GM18909 (cell line): ENCODE measurements around the gene SMIM36.
"Not testable (repeated sequence)": the region's sequence is repeated elsewhere in the genome, so short reads cannot be mapped to it uniquely, and the experiment has no call there.

Experiments
- ATAC-seq: cut with Tn5 transposase; IDR thresholded peaks from one replicate; pipeline ENCODE4 v1.9.1; 2021; ENCODE audit warnings: mild to moderate bottlenecking; ENCODE audit not compliant: unreplicated experiment, poor library complexity

SMIM36 gene

DNA sequence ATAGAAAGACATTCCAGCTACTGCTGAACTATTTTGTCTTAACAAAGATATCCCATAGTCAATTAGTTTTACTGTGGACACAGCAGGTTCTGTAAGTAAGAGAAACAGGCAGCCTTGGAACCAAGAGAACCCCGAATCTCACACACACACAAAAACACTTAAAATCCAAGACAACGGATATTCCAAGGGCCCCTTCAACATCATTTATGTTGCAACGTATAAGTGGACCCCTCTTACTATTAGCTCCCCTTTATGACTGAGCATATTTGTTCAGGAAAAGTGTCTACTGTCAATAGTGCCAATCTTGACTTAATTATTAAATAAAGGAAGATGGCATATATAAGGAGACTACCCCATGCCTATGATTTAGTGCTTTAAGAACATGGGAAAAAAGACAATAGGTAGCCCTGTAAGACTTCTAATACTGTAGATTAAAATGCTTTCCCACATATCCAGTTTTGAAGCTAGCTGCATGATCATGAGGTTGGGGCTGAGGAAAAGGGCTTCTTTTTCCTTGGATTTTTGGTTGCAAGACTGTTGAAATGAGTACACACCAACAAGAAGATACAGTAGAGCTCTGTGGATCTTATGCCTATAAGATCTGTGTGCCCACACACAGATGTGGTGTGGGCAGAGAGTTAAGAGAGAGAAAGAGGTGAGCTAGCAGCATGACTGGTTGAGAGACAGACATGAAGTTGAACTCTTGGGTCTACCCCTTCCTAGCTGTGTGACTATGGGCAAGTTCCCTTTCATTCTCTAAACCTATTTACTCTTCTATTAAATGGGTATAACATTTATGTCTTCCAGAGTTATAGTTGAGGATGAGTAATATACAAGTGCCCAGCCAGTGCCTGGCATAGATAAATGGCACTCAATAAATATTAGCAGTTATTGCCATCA is 92.6 kb downstream of the SMIM36 start:
- ATAC-seq = no peak

DNA sequence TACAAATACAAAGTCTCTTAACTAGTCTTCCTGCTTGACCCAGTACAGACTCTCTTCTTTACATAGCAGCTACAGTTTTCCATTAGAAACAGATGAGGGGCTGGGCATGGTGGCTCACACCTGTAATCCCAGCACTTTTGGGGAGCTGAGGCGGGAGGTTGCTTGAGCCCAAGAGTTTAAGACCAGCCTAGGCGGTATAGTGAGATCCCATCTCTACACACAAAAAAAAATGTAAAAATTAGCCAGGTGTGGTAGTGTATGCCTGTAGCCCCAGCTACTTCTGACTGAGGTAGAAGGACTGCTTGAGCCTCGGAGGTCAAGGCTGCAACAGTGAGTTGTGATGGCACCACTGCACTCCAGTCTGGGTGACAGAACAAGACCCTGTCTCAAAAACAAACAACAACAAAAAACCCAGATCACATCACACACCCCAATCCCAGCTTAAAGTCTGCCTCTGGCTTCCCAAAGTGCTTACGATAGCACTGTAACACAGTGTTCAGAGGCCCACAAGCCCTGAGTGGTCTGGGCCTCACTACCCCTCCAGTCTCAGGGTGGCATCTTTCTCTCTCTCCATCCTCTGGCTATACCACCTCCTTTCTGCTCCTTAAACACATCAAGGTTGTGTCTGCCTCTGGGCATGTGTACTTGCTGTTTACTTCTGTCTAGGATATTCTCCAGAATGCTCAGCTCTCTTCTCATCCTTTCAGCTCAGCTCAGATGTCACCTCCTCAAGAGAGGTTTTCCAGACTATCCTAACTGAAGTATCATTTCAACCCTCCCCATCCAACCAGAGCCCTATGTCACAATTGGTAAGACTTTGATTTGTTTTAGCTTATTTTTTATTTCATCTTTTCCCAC is 93.6 kb downstream of the SMIM36 start:
- no peak for ATAC-seq

DNA sequence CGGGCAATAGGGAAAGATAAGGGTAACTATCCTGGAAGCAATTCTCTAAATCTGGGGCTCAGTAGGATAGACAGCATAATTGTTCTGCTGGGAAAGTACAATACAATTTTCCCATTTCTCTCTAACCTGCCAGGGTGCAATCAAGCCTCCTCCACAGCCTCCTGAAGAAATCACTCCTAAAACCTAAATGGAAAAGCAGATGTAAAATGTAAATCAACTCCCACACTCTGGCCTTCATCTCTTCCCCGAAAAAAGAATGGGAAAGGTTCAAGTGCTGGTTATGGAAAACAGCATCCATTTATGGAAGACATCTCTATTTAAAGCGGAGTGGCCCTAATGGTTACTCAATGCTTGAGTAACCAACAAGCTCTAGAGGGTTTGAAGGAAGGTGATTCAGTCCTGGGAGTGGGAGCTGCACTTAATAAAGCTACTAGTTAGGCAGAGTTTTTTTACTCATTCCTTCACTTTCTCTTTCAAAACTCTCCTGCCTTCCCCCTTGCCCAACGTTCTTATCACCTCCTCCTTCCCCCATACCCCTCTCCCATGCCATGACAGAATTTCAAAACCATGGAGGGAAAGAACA is 94.7 kb downstream of the SMIM36 start:
- no peak for ATAC-seq

DNA sequence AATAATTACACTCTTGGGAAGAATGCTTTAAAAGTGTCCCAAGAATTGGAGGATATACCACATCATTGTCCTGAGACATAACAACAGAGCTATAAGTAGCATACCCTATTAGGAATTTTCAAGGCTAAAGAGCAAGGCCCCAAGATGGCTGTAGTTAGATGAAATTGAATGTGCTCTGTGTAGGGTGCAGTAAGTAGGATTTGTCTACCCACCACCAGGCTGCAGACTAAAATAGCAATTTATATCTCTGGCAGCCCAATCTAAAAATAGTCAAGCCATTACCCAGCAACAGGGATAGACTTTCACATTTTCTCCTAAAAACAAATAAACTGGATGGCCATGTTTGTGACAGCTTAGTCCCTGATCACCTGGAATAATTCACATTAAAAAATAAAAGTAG is 95.3 kb downstream of the SMIM36 start:
- no peak for ATAC-seq

DNA sequence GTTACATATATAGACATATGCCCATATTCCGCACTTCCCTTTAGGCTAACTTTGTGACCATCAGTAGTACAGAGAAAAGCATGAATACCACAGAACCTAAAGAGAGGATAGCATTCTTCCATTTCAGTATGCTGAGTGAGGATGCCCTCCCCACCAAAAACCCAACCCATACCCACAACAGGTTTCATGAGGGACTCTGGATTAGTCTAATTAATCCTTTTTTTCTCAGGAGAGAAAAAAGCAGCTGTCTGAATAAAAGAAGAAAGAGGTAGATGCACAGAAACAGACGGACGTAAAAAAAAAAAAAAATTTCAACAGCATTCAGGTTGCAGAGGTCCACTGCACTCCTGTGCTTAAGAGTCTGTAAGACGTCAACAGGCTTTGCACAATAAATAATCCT is 96.3 kb downstream of the SMIM36 start:
- ATAC-seq = no peak

DNA sequence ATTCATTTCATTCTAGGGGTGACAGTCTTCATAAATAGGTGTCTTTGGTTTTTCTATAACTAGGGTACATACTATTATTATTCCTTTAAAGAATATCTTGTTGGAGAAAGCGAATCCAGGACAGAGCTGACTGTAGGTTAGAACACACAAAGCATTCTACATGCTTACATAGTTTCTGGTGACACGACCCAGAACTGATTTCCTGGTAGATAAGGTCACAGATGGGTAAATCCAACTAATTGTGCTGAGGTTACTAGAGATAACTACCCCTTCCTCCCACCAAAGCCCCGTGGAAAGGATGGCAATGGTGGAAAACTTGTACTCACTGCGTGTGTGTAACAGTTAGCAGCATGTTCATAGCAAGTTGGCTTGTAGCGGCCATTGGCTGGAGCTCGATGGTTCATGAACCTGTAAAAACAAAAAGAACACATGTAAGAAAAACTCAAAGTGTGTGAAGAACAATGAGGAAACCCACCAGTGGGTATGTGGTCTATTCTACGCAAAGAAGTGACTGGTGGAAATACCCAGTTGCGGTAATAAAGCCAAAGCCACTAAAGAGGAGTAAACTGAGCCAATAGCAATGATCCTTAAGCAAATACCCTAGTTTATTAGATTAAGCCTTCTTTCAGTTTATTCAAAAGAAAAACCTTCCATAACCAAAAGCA is 97.3 kb downstream of the SMIM36 start:
- no peak for ATAC-seq

DNA sequence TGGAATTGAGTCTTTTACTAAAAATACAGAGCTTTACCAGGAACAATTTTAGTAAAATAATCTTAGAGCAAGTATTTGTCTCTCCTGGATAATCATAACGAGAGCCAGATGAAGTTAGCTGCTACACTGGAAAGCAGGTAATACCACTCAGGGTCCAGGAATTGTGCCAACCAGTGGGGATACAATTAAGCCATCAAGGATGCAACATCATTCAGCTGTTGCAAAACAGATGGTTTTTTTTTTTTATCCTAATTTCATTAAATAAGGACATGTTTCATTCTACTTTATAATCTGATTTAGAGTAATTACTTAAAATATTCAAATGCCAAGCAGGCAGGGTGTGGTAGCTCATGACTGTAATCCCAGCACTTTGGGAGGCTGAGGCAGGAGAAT is 99.8 kb downstream of the SMIM36 start:
- ATAC-seq = no peak

DNA sequence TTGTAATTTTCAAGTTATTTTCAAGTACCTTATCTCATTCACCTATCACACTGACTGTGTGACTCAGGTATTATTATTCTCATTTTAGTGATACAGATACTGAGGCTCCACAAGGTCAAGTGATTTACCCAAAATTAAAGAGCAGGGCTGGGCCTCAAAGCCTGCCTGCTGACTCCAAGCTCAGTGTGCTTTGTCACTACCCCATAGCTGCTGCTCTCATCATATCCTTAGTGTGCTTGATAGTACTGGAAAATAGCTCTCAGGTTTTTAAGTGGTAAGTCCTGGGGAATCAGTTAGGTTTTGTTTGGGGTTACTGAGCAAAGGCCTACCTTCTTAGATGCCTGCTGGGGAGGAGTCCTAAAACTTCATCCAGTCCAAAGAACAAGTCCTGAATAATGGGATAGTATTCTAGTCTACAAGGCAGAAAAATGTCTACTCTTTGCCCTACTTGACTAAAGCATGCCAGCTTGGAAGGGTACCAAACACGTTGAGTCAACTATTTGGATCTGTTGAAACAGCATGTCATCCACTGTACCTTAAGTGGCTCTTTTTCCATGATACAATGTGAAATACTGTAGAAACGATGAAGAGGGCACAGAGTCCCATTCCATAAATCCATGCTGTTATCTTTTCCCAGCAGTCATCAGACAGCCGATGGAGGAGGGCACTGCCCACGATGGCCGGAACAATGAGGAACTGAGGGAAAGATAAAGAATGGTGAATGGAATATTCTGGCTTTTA is 100.4 kb downstream of the SMIM36 start:
- ATAC-seq = no peak

DNA sequence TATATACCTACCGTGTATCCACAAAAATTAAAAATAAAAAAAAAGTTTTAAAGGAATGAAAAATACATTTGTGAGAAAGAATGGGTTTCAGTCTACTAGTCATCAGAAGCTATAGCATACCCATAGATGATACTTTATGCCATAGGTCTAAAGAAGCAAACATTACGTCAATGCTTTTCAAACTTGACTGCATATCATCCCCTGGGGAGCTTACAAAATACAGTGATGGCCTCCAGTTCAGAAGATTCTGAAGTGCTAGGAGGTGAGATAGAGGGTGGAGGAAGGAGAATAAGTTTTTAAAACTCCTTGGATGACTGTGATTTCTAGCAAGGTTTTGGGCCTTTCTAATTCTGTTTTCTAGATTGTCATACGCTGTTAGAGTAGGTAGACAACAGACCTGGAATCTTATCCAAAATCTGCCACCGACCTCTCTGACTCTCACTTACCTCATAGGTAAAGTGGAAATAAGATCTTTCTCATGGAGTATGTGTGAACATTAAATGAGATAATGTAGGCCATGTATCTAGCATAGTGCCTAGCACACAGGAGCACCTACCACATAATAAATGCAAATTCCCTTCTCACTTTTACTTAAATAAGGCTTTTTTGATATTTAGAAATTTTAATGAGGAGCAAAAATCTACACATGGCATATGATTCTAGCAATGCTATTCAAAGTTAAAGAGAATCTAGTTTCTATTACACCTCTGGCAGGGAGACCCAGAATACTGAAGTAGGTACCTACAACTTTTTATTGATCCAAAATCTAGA is 102.0 kb downstream of the SMIM36 start:
- no peak for ATAC-seq

DNA sequence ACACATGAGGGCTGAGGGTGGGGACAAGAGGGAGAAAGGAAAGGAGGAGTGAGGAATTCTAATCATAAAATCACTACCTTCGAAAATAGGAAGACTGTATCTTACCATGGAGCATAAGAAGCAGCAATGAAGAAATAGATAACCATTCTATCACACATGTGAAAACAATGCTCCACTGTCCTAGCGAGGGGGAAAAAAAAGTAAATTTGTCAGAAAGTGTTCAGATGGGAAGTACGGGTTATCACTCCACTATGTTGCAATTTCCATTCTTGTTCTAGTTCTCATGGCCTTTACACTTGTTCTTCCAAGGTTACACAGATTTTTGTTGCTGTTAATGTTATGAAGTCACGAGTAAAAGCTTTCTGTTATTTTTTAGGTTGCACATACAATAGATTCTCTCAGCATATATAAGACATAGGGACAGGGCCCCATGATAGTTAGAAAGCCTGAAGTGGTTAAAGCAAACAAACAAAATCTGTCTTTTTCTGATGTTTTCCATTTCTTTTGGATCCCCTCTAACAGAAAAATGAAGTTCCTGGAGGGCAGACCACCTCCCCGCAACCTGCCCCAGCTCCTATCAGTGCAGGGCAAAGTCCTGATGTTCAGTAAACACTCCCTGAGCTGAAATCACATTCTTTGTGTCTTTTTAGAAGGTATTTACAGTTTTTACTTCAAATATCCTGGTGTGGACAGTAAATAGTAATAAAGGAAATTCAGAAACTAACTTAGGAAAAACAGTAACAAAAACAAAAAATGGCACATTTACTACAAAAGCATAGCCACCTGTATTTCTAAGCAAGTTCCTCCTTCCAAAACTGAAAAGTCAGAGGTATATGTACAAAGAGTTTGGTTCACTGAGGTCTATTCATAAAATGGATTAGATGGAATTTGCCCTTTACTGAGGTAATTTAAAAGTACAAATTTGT is 103.3 kb downstream of the SMIM36 start:
- no peak for ATAC-seq

DNA sequence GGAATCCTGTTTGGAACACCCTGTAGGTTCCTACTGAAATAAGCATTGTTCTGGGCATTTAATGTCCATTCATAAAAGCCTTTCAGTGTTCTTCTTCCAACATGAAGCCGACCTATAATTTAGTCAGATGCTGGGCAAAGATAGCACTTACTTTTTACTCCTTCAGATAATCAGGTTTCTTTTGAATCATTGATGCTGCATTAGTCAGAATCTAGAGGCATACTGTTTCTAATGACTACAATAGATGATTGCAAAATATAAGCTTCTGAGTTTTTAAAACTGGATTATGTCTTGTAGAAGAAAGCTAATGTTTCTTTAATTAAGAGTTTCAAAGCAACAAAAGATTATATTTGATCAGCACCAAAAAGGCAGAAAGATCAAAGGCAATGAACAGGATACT is 105.7 kb downstream of the SMIM36 start:
- no peak for ATAC-seq

DNA sequence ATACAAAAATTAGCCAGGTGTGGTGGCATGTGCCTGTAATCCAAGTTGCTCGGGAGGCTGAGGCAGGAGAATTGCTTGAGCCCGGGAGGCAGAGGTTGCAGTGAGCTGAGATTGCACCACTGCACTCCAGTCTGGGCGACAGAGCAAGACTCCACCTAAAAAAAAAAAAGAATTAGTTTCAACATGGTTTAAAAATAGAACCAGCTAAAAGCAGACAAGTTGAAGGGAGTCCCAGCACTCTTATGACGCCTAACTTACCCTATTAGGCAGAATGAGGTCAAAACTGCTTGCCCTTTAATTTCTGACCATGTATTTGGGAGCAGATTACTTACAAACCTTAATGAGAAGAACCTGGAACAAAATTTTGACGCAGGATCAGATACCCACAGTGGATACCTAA is 107.1 kb downstream of the SMIM36 start:
- not testable (repeated sequence) for ATAC-seq

DNA sequence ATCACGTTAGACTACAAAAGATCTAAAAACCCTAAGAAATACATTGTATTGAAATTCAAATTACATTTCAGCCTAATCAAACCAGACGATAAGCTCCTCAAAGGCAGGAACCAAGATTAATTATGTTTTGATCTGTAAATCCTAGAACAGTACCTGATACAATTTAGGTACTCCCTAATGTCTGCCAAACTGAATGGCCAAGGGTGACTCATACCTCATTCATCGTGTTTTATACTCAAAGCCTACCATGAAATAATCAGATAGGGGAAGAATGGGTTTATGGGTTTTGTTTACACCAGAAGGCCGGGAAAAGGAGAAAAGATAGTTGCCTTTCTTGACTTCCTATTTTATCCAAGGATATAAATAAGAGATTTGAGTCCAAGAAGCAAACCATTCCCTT is 108.9 kb downstream of the SMIM36 start:
- no peak for ATAC-seq
